NCI-H1105 (cell line): Measurements from ENCODE around the gene SPATA31C2.
"Not testable (repeated sequence)": the region's sequence is repeated elsewhere in the genome, so short reads cannot be mapped to it uniquely, and the experiment has no call there.

Source experiments
- DNase-seq: peaks from one replicate; lab custom pipeline; 2025; lab: John Stamatoyannopoulos, UW

SPATA31C2 gene

DNA sequence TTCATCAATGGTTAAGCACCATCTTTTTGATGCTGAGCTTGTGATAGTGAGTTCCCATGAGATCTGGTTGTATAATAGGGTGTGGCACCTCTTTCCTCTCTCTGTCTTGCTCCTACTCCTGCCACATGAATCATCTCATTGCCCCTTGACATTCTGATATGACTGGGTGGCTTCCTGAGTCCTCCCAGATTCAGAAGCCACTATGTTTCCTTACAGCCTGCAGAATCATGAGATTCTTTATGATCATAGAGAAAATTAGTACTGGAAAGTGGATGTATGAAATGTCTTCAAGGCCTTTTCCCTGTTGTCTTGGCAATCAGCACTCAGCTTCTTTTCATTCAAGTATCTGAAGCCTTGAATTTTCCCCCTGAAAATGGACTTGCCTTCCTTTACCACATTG, 14.9 kb downstream of the SPATA31C2 start:
- DNase-seq, result not testable (repeated sequence)

DNA sequence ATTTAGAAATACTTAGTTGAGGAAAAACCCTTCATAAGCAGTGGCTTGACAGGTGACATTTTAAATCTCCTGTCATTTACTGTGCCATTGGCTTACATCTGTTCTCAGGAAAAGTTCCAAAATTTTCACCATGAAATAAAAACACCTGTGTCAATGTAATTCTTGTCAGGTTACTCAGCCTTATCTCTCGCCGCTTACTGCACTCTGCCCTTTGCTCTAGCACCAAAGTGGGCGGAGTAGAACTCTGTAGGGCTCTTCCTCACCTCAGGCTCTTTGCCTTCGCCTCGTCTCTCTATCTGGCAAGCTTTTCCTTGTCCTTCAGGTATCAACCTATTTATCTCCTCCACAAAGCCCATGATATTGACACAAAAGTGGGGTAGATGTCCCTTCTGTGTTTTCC, 20.2 kb downstream of the SPATA31C2 start:
- DNase-seq, result not testable (repeated sequence)

DNA sequence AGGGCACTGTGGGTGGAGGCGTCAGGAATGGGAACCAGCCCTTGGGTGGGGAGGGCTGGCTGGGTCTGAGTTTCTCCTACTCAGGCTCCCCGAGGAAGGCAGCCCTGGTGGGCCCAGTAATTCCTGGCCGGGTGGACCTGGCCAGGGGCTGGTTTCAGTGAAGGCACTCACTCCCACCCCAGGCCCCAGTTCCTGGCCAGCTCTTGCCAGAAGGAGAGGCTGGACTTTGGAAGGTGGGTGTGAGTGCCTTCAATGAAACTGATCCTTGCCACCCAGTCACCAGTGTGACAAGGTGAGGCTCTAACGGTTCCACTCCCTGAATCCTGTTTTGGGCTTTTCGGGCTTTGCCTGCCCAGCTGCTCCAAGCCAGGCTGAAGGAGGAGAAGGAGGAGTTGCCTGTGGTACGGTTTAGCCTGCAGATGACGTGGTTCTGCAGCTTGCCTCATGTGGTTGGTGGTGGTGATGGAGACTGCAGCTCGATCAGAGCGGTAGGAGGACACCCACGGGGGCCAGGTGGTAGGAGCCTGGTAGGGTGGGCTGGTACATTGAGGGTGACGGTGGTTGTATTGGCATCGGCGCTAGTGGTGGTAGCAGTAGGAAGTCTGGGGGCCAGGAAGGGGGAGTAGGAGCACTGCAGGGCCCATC, 23.2 kb downstream of the SPATA31C2 start:
- not testable (repeated sequence) for DNase-seq

GRCh38 chr9:88114283-88114967, 23.9 kb downstream of the SPATA31C2 start:
- DNase-seq, result not testable (repeated sequence)

DNA sequence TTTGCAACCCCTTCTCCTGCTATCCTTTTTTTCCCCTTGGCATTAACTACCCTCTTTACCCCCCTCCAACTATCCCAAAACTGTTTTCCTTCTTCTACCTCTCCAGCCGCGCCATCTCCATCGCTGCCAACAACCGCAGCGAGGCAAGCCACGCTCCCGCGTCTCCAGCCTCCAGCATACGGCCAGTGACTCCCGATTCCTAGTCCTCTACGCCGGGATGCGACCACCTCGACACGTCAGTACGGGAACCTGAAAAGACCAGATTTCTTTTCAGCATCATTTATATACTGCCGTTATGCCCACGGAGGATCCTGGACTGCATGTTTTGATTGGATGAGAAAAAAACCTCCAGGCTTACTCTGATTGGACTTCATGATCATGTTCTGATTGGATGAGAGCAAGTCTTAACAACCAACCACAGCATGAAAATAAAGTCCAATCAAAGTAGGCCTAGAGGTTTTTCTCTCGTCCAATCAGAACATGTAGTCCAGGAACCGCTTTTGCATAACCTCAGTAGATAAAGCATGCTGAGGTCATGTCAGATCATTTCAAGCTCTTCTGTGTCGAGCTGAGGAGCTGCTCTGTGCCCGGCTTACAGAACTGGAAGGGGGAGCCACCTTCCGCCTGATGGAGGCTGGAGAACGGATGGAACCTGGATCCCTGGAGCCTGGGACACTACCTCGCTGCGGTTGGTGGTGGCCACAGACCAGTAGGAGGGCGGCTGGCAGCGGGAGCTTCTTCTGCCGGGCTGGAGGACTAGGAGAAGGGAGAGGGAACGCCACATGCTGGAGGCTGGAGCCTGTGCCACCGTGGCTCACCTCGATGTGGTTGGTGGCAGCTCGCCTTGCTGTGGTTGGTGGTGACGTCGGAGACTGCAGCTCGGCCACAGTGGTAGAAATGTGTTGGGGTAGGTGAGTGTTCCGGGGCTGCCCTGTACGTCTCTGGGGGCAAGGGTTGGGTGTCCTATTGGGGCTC, 24.8 kb downstream of the SPATA31C2 start:
- DNase-seq, result peak; percentile 67

GRCh38 chr9:88110026-88110425, 28.2 kb downstream of the SPATA31C2 start:
- DNase-seq, result no peak

DNA sequence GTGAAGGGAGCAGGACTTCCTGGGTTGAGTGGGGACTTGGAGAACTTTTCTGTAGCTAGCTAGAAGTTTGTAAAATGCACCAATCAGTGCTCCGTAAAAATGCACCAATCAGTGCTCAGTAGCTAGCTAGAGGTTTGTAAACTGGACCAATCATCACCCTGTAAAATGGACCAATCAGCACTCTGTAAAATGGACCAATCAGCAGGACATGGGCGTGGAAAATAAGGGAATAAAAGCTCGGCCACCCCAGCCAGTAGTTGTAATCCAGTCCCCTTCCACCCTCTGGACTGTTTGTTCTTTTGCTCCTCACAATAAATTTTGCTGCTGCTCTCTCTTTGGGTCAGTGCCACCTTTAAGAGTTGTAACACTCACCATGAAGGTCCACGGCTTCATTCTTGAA, 29.5 kb downstream of the SPATA31C2 start:
- DNase-seq, result no peak

GRCh38 chr9:88106492-88106891, 31.8 kb downstream of the SPATA31C2 start:
- peak; percentile 15 for DNase-seq

DNA sequence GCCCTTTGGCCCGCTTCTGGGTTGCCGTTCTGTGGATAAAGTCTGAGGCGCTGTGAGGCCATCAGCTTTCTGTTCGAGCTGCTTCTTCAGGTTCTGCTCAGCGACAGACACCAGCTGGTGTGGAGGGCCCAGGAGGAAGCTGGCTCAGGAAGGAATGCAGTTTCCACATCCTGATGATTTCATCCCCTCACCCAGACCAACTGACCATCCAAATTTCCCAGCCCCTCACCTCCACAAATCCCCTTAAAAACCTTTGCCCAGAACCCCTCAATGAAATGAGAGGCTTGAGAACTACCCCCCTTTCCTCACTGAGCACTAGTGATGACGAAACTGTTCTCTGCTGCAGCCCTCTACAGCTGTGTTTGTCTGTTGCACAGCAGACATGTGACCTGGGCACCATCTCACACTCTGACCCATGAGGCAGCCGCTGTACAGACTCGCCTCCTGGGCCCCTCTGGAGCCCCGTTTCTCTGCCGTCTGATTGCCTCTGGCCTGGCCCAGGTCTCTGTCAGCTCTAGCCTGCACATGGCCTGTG, 45.4 kb downstream of the SPATA31C2 start:
- no peak for DNase-seq

GRCh38 chr9:88090151-88090581, 48.1 kb downstream of the SPATA31C2 start:
- no peak for DNase-seq

- DNase-seq, result no peak
These were observed 50.4 kb downstream of the SPATA31C2 start for GRCh38 chr9:88087906-88088305.

DNA sequence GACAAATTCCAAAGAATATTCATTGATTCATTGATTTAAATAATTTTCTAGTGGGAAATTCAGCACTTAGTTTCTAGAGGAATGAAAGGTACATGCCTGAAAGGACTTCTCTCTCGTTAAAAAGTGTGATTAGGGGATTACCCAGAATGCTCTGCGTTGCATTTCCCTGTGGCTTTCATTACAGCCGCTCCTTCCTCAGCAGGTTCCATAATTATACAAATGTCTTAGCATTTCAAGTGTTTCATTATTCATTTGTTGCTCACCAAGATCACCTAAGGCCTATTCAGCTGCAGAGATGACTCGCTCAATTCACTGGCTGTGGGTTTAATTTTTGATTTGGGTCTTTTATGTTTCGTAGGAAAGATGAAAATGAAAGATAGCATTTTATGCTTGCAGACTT, 52.8 kb downstream of the SPATA31C2 start:
- no peak for DNase-seq

DNA sequence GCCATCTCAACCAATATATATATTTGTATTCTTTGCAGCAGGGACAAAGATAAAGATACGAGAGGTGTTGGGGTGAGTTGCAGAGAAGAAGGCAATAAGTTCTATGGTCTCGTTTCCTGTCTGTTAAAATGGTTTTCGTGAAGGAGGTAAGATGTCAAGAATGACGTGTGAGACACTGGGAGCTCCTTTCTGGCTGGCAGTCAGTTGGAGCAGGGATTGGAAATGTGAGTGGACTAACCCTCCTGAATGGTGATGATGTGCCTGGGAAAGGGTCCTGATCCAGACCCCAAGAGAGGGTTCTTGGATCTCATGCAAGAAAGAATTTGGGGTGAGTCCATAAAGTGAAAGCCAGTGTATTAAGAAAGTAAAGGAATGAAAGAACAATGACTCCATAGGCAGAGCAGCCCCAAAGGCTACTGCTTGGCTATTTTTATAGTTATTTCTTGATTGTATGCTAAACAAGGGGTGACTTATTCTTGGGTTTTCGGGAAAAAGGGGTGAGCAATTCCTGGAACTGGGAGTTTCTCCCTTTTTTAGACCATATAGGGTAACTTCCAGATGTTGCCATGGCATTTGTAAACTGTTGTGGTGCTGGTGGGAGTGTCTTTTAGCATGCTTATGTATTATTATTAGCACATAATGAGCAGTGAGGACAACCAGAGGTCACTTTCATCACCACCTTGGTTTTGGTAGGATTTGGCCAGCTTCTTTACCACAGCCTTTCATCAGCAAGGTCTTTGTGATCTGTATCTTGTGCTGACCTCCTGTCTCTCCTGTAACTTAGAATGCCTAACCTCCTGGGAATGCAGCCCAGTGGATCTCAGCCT, 53.7 kb downstream of the SPATA31C2 start:
- no peak for DNase-seq
